Measurements from ENCODE around the gene HERC2. TPM values are rescaled to one million over a fixed set of nuclear protein-coding genes. Genes with fewer than 3 reads are reported as not detected.

Gene HERC2
- polyA plus RNA-seq, 1 of the 3 experiments (the other 2 are of a cell fraction): 22.3 TPM

DNA sequence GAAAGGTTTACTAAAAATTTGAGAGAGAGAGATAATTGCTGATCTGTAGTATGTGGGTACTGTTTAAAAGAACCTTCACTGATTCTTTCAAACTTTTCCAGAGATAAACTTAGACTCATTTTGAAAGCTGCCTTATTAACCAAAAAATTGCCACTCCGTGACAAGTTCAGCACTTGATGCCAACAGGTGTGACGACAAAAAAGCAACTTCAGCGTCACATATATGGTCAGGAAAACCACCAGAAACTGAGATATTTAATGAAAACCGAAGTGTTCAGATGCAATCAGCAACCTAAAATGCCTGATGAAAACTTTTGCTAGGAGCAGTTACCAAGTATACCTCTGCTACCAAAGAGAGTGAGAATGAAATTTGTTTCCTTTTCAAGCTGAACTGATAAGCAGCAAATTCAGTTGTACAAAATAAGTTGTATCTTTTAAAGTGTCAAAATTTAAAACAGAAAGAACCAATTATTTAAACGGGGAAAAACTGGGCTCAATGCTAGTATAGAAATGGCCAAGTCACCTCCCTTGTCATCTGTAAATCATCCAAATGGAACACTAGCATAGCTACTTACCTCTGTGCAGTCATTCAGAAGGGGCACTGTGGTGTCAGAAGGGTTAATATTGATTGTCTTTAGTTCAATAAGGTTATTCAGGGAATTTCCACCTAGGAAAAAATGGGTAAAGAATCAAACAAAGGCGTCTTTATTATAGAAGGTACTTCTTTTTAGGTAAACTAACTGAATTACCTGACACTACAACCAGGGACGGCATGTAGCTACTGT, 131.4 kb downstream of the HERC2 start:
- CTCF ChIA-PET: interaction anchor here (0.9 to 1.2 kb wide), 3 partner anchors 11 to 64 kb away, joined by 3 to 4 read pairs (median 3); no protein-coding TSS in a partner anchor
- no peaks in the 10 kb centered on the region for H4K20me1 ChIP-seq (ENCODE audit: insufficient read depth)
- no peak for TF ChIP-seq TEAD4 (IDR thresholded peaks at IDR 0.05; ENCODE audit: borderline replicate concordance, insufficient read depth)
- no peak for TF ChIP-seq CHD2 (IDR thresholded peaks at IDR 0.05; ENCODE audit: low read length, partially characterized antibody)
- no peak for TF ChIP-seq TAF1 (IDR thresholded peaks at IDR 0.05; ENCODE audit: borderline replicate concordance, low read depth, low read length)
- no peak for TF ChIP-seq RAD21 (IDR thresholded peaks at IDR 0.05; ENCODE audit: low read length)
- TF ChIP-seq FOSL2 (IDR thresholded peaks at IDR 0.05; ENCODE audit: borderline replicate concordance, low read depth): no peak
- TF ChIP-seq FOXJ3 (CRISPR knock-in tag; IDR thresholded peaks at IDR 0.05): no peak

DNA sequence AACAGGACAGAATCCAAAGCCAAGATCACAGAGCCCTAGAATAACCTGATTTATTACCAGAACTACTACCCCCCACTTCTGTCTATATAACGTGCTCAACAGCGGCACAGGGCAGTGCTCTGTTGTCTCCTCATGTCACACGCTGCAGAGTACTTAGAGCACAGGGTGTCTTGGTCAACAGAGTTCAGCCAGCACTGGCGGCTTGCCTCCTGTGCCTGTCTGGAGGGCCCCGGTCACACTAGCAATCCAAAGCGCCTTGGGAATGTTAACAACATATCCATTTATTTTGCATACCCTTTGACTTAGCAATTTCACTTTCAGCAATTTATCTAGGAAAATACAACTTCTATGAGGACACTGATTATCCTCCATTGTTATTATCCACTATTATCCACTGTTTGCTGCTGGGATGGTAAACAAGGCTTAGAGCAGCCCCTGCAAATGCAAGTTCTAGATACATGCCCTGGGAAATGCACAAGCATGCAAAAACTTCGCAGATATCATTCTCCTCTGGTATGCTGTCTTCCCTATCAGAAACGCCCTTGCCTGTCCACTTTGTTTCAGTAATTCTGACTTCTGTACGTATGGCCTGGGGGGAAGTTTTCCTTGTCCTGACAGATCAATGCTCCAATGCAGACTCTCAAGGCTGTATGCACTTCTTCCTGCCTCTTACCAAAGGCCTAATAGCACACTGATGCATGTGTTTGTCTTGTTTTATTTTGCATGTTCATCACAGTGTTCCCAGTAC, 136.7 kb downstream of the HERC2 start:
- no peaks in the 10 kb centered on the region for H3F3A ChIP-seq (replicated peaks; ENCODE audit: insufficient read depth)
- no peak for DNase-seq
- WGBS (ENCODE audit: low lambda C conversion rate): 98% methylated on average over 9 of the region's 9 CpGs
- no peaks in the 10 kb centered on the region for H3K9me3 ChIP-seq
- H3K27me3 ChIP-seq (ENCODE audit: insufficient read depth): no peaks in the 10 kb centered on the region
- no peak overlapping the region for H3K9ac ChIP-seq
- H3K27ac ChIP-seq (ENCODE audit: low read depth in 2 of 2, low read length in 1 of 2): no peak overlapping the region
- H3K36me3 ChIP-seq (replicated peaks in 1 of 2; ENCODE audit: control insufficient read depth in 1 of 2, insufficient read depth in 2 of 2, low read length in 1 of 2): peaks cover 35 to 57% of the 10 kb centered on the region in 2 experiments
- H3K9me2 ChIP-seq: no peaks in the 10 kb centered on the region
- no peak overlapping the region for H3K4me2 ChIP-seq
- POLR2A ChIA-PET: no interaction called here
- TF ChIP-seq TCF12 (IDR thresholded peaks at IDR 0.05) (no peak), MXI1 (IDR thresholded peaks at IDR 0.05; ENCODE audit: low read depth, low read length) (no peak), SMC3 (IDR thresholded peaks at IDR 0.05; ENCODE audit: low read depth, low read length) (no peak), MEF2A (IDR thresholded peaks at IDR 0.05; ENCODE audit: borderline replicate concordance, low read depth) (no peak), TAF1 (IDR thresholded peaks at IDR 0.05; ENCODE audit: borderline replicate concordance, low read depth, low read length) (no peak), RFX5 (IDR thresholded peaks at IDR 0.05; ENCODE audit: low read length) (no peak), RCOR1 (IDR thresholded peaks at IDR 0.05; ENCODE audit: low read length) (no peak), YY1 (IDR thresholded peaks at IDR 0.05; ENCODE audit: low read depth) (no peak), NFIC (IDR thresholded peaks at IDR 0.05; ENCODE audit: borderline replicate concordance) (no peak), MAX (IDR thresholded peaks at IDR 0.05; ENCODE audit: low read depth) (no peak), FOXM1 (IDR thresholded peaks at IDR 0.05; ENCODE audit: low read depth) (no peak), POLR2AphosphoS5 (IDR thresholded peaks at IDR 0.05; ENCODE audit: low read depth, low read length) (no peak), FOXJ3 (CRISPR knock-in tag; IDR thresholded peaks at IDR 0.05) (no peak), RAD21 (IDR thresholded peaks at IDR 0.05; ENCODE audit: low read length) (no peak), FOSL2 (IDR thresholded peaks at IDR 0.05; ENCODE audit: borderline replicate concordance, low read depth) (no peak), SIN3A (IDR thresholded peaks at IDR 0.05; ENCODE audit: borderline replicate concordance, low read depth, low read length) (no peak), GABPA (IDR thresholded peaks at IDR 0.05; ENCODE audit: low read depth) (no peak), CHD2 (IDR thresholded peaks at IDR 0.05; ENCODE audit: low read length, partially characterized antibody) (no peak), RXRA (IDR thresholded peaks at IDR 0.05; ENCODE audit: borderline replicate concordance, low read depth) (no peak)
- TF ChIP-seq, protein P1, sequence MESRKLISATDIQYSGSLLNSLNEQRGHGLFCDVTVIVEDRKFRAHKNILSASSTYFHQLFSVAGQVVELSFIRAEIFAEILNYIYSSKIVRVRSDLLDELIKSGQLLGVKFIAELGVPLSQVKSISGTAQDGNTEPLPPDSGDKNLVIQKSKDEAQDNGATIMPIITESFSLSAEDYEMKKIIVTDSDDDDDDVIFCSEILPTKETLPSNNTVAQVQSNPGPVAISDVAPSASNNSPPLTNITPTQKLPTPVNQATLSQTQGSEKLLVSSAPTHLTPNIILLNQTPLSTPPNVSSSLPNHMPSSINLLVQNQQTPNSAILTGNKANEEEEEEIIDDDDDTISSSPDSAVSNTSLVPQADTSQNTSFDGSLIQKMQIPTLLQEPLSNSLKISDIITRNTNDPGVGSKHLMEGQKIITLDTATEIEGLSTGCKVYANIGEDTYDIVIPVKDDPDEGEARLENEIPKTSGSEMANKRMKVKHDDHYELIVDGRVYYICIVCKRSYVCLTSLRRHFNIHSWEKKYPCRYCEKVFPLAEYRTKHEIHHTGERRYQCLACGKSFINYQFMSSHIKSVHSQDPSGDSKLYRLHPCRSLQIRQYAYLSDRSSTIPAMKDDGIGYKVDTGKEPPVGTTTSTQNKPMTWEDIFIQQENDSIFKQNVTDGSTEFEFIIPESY (IDR thresholded peaks at IDR 0.05; ENCODE audit: borderline replicate concordance, low read depth): no peak
- no peaks in the 10 kb centered on the region for H4K20me1 ChIP-seq (ENCODE audit: insufficient read depth)
- H3K79me2 ChIP-seq (ENCODE audit: insufficient read depth): no peaks in the 10 kb centered on the region
- H3K4me3 ChIP-seq (ENCODE audit: low read depth in 2 of 2, low read length in 1 of 2): no peak overlapping the region
- no peaks in the 10 kb centered on the region; a peak in 1 of 4 replicates for H3K4me1 ChIP-seq (ENCODE audit: control insufficient read depth in 1 of 2, insufficient read depth in 2 of 2, low read depth in 1 of 2, low read length in 1 of 2)
- CTCF ChIA-PET: no interaction called here
- H2AFZ ChIP-seq (ENCODE audit: low read depth): no peak overlapping the region

More for the DNA sequence above, 131.4 kb downstream of the HERC2 start:
- H3K9me2 ChIP-seq: no peaks in the 10 kb centered on the region
- H3K4me1 ChIP-seq (ENCODE audit: control insufficient read depth in 1 of 2, insufficient read depth in 2 of 2, low read depth in 1 of 2, low read length in 1 of 2): peaks cover 0 to 5% of the 10 kb centered on the region in 2 experiments; a peak in 3 of 4 replicates
- H3K4me2 ChIP-seq: no peak overlapping the region
- H3K9me3 ChIP-seq: no peaks in the 10 kb centered on the region
- no peak overlapping the region for H2AFZ ChIP-seq (ENCODE audit: low read depth)
- H3K4me3 ChIP-seq (ENCODE audit: low read depth in 2 of 2, low read length in 1 of 2): no peak overlapping the region
- no peaks in the 10 kb centered on the region for H3K27me3 ChIP-seq (ENCODE audit: insufficient read depth)
- H3K79me2 ChIP-seq (ENCODE audit: insufficient read depth): no peaks in the 10 kb centered on the region
- 94% methylated on average over 7 of the region's 7 CpGs for WGBS (ENCODE audit: low lambda C conversion rate)
- H3K27ac ChIP-seq (ENCODE audit: low read depth in 2 of 2, low read length in 1 of 2): no peak overlapping the region
- no peak overlapping the region for H3K9ac ChIP-seq
- peaks cover 39 to 47% of the 10 kb centered on the region in 2 experiments for H3K36me3 ChIP-seq (replicated peaks in 1 of 2; ENCODE audit: control insufficient read depth in 1 of 2, insufficient read depth in 2 of 2, low read length in 1 of 2)
- no peak for DNase-seq
- H3F3A ChIP-seq (replicated peaks; ENCODE audit: insufficient read depth): no peaks in the 10 kb centered on the region
- POLR2A ChIA-PET: no interaction called here

Data from SK-N-SH (cell line).